ENCODE results near the gene TMEM205. TPM values are rescaled to one million over a fixed set of nuclear protein-coding genes. Genes with fewer than 3 reads are reported as not detected.

TMEM205 gene
- total RNA-seq, 1 donor from 2014 or later = 34.9 TPM

GRCh38 chr19:11378319-11379189, 32.5 kb upstream of the TMEM205 start:
- H3K4me1 Mint-ChIP-seq (ENCODE audit: low read depth) = peaks cover 42% of the 10 kb centered on the region
- DNase-seq (ENCODE audit: low spot score) = no peak
- H3K36me3 Mint-ChIP-seq (ENCODE audit: low read depth) = peaks cover 27% of the 10 kb centered on the region
- H3K27me3 Mint-ChIP-seq (ENCODE audit: low read depth) = peaks cover 5% of the 10 kb centered on the region
- H3K9me3 Mint-ChIP-seq = no peaks in the 10 kb centered on the region
- peak overlapping the region; percentile 60 for H3K4me3 Mint-ChIP-seq (ENCODE audit: low read depth)
- intact Hi-C loops (cut with micrococcal nuclease) = loop anchor here (10.0 kb wide), 1 partner anchor 84 kb away; the partner anchor contains the start of gene TSPAN16
- H3K27ac Mint-ChIP-seq = peak overlapping the region; percentile 76

- intact Hi-C loops (cut with micrococcal nuclease) = loop anchor here (10.0 kb wide), 1 partner anchor 83 kb away; the partner anchor contains the start of gene TSPAN16
- Mint-ChIP-seq H3K4me3 (ENCODE audit: low read depth) (no peak overlapping the region), H3K27ac (no peak overlapping the region), H3K36me3 (ENCODE audit: low read depth) (peaks cover 27% of the 10 kb centered on the region), H3K9me3 (no peaks in the 10 kb centered on the region), H3K4me1 (ENCODE audit: low read depth) (peaks cover 45% of the 10 kb centered on the region), H3K27me3 (ENCODE audit: low read depth) (peaks cover 2% of the 10 kb centered on the region)
- no peak for DNase-seq (ENCODE audit: low spot score)
These were observed 31.7 kb upstream of the TMEM205 start for GRCh38 chr19:11377756-11378155.

GRCh38 chr19:11377237-11377636, 31.2 kb upstream of the TMEM205 start:
- Mint-ChIP-seq H3K27me3 (ENCODE audit: low read depth) (no peaks in the 10 kb centered on the region), H3K36me3 (ENCODE audit: low read depth) (peaks cover 27% of the 10 kb centered on the region), H3K9me3 (no peaks in the 10 kb centered on the region), H3K4me3 (ENCODE audit: low read depth) (peak overlapping the region; percentile 73), H3K4me1 (ENCODE audit: low read depth) (peaks cover 43% of the 10 kb centered on the region), H3K27ac (peak overlapping the region; percentile 95)
- intact Hi-C loops (cut with micrococcal nuclease) = loop anchor here (10.0 kb wide), 1 partner anchor 82 kb away; the partner anchor contains the start of gene TSPAN16
- peak; percentile 36 for DNase-seq (ENCODE audit: low spot score)

GRCh38 chr19:11375143-11375948, 29.3 kb upstream of the TMEM205 start:
- DNase-seq (ENCODE audit: low spot score) = peak; percentile 80
- Mint-ChIP-seq H3K4me3 (ENCODE audit: low read depth) (no peak overlapping the region), H3K27me3 (ENCODE audit: low read depth) (no peaks in the 10 kb centered on the region), H3K36me3 (ENCODE audit: low read depth) (peaks cover 27% of the 10 kb centered on the region), H3K27ac (no peak overlapping the region), H3K4me1 (ENCODE audit: low read depth) (peaks cover 33% of the 10 kb centered on the region), H3K9me3 (no peaks in the 10 kb centered on the region)
- intact Hi-C loops (cut with micrococcal nuclease) = loop anchor here (2.0 to 10.0 kb wide), 2 partner anchors 29 to 81 kb away; partner anchors contain the start of genes CCDC159, TMEM205 and TSPAN16

- peak; percentile 97 for DNase-seq (ENCODE audit: low spot score)
- peak within 1 kb of the TSS; percentile 38 for H3K4me3 Mint-ChIP-seq (ENCODE audit: low read depth)
- peaks cover 24% of the 10 kb centered on the region for H3K36me3 Mint-ChIP-seq (ENCODE audit: low read depth)
- intact Hi-C loops (cut with micrococcal nuclease) = loop anchor here (1.0 to 10.0 kb wide), 4 partner anchors 19 to 80 kb away; partner anchors contain the start of genes CCDC159, ODAD3, PLPPR2 and PRKCSH
- H3K27ac Mint-ChIP-seq = no peak within 1 kb of the TSS
- no peaks in the 10 kb centered on the region for H3K27me3 Mint-ChIP-seq (ENCODE audit: low read depth)
- H3K9me3 Mint-ChIP-seq = no peaks in the 10 kb centered on the region
- peaks cover 27% of the 10 kb centered on the region for H3K4me1 Mint-ChIP-seq (ENCODE audit: low read depth)
These were observed 28.5 kb upstream of the TMEM205 start, which contains the start of gene SWSAP1 for GRCh38 chr19:11374433-11375142. TSS of gene SWSAP1 (plus strand) at chr19:11374666. CDS start at chr19:11374681, 15 bp downstream.

GRCh38 chr19:11373885-11374432, 27.9 kb upstream of the TMEM205 start:
- intact Hi-C loops (cut with micrococcal nuclease) = loop anchor here (1.0 to 10.0 kb wide), 4 partner anchors 19 to 79 kb away; partner anchors contain the start of genes CCDC159, ODAD3, PLPPR2 and PRKCSH
- no peak for DNase-seq (ENCODE audit: low spot score)
- Mint-ChIP-seq H3K4me3 (ENCODE audit: low read depth) (no peak overlapping the region), H3K4me1 (ENCODE audit: low read depth) (peaks cover 27% of the 10 kb centered on the region), H3K27me3 (ENCODE audit: low read depth) (no peaks in the 10 kb centered on the region), H3K36me3 (ENCODE audit: low read depth) (peaks cover 29% of the 10 kb centered on the region), H3K9me3 (no peaks in the 10 kb centered on the region), H3K27ac (no peak overlapping the region)

GRCh38 chr19:11373166-11373884, 27.3 kb upstream of the TMEM205 start:
- H3K4me3 Mint-ChIP-seq (ENCODE audit: low read depth) = peak overlapping the region; percentile 38
- no peaks in the 10 kb centered on the region for H3K27me3 Mint-ChIP-seq (ENCODE audit: low read depth)
- no peak for DNase-seq (ENCODE audit: low spot score)
- H3K4me1 Mint-ChIP-seq (ENCODE audit: low read depth) = peaks cover 22% of the 10 kb centered on the region
- intact Hi-C loops (cut with micrococcal nuclease) = loop anchor here (10.0 kb wide), 1 partner anchor 79 kb away; the partner anchor contains the start of gene TSPAN16
- no peak overlapping the region for H3K27ac Mint-ChIP-seq
- H3K36me3 Mint-ChIP-seq (ENCODE audit: low read depth) = peaks cover 23% of the 10 kb centered on the region
- H3K9me3 Mint-ChIP-seq = no peaks in the 10 kb centered on the region

- peaks cover 7% of the 10 kb centered on the region for H3K4me1 Mint-ChIP-seq (ENCODE audit: low read depth)
- H3K4me3 Mint-ChIP-seq (ENCODE audit: low read depth) = no peak overlapping the region
- intact Hi-C loops (cut with micrococcal nuclease) = loop anchor here (10.0 kb wide), 1 partner anchor 76 kb away; the partner anchor contains the start of gene TSPAN16
- H3K9me3 Mint-ChIP-seq = no peaks in the 10 kb centered on the region
- DNase-seq (ENCODE audit: low spot score) = no peak
- peaks cover 8% of the 10 kb centered on the region for H3K36me3 Mint-ChIP-seq (ENCODE audit: low read depth)
- no peaks in the 10 kb centered on the region for H3K27me3 Mint-ChIP-seq (ENCODE audit: low read depth)
- no peak overlapping the region for H3K27ac Mint-ChIP-seq
These were observed 24.7 kb upstream of the TMEM205 start for GRCh38 chr19:11370744-11371143.

- no peak for DNase-seq (ENCODE audit: low spot score)
- Mint-ChIP-seq H3K4me3 (ENCODE audit: low read depth) (no peak overlapping the region), H3K27me3 (ENCODE audit: low read depth) (no peaks in the 10 kb centered on the region), H3K36me3 (ENCODE audit: low read depth) (peaks cover 5% of the 10 kb centered on the region), H3K9me3 (no peaks in the 10 kb centered on the region), H3K27ac (no peak overlapping the region), H3K4me1 (ENCODE audit: low read depth) (no peaks in the 10 kb centered on the region)
- intact Hi-C loops (cut with micrococcal nuclease) = no loop called here
These were observed 21.5 kb upstream of the TMEM205 start for GRCh38 chr19:11367528-11367927.

- H3K9me3 Mint-ChIP-seq = no peaks in the 10 kb centered on the region
- intact Hi-C loops (cut with micrococcal nuclease) = no loop called here
- no peak for DNase-seq (ENCODE audit: low spot score)
- no peak overlapping the region for H3K4me3 Mint-ChIP-seq (ENCODE audit: low read depth)
- no peaks in the 10 kb centered on the region for H3K4me1 Mint-ChIP-seq (ENCODE audit: low read depth)
- H3K27ac Mint-ChIP-seq = no peak overlapping the region
- H3K27me3 Mint-ChIP-seq (ENCODE audit: low read depth) = no peaks in the 10 kb centered on the region
- peaks cover 5% of the 10 kb centered on the region for H3K36me3 Mint-ChIP-seq (ENCODE audit: low read depth)
These were observed 19.6 kb upstream of the TMEM205 start for GRCh38 chr19:11365557-11366117.

GRCh38 chr19:11364935-11365334, 18.9 kb upstream of the TMEM205 start:
- no peaks in the 10 kb centered on the region for H3K9me3 Mint-ChIP-seq
- H3K36me3 Mint-ChIP-seq (ENCODE audit: low read depth) = peaks cover 5% of the 10 kb centered on the region
- H3K4me1 Mint-ChIP-seq (ENCODE audit: low read depth) = no peaks in the 10 kb centered on the region

More at GRCh38 chr19:11364935-11365334, 18.9 kb upstream of the TMEM205 start:
- Mint-ChIP-seq H3K27me3 (ENCODE audit: low read depth) (no peaks in the 10 kb centered on the region), H3K4me3 (ENCODE audit: low read depth) (no peak overlapping the region), H3K27ac (no peak overlapping the region)
- DNase-seq (ENCODE audit: low spot score) = no peak
- intact Hi-C loops (cut with micrococcal nuclease) = no loop called here
